GM19099 (cell line): ENCODE results near the gene HPS4.

Source experiments
- POLR2A ChIP-seq: IDR thresholded peaks from 3 replicates; pipeline ENCODE4 v1.6.1; 2011; ENCODE audit warnings: low read depth; ENCODE audit not compliant: insufficient read length; ENCODE audit errors: extremely low read depth

The HPS4 gene

DNA sequence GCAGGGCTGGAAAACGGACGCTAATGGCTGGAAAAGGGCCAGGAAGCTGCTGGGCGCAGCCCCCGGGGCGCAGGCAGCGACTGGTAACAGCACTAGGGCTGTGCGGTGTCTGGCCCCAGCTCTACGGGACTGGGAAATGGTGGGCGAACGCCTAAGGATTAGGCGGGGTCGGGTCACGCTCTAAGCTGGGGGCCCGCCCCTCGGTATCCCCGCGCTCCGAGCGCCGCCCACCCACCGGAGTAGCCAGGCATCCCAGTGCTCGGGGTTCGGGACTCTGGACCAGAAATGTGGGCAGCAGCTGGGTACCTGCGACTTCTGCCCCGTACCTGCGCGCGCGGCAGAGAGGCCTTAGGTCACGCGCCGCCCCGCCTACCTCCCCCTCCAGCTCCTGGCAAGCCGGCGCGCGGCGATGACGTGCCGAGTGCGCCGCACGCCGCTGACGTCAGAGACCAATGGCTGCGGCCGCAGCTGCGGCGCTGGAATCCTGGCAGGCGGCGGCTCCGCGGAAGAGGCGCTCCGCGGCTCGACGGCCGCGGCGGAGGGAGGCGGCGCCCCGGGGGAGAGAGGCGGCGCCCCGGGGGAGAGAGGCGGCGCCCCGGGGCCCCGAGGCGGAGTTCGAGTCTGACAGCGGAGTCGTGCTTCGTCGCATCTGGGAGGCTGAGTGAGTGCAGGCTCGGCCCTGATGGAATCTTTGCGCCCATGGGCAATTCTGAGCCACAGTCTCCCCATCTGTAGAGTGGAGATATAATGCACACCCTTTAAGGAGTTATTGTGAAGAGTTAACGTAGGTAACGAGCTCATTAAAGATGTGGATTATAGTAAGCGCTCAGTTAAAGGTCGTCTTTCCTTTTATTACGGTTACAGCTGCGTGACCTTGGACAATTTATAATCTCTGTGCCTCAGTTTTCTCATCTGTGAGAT, at the start of gene HPS4, which contains the start of gene SRRD:
Gene HPS4, minus strand, starts transcription at position 345 of the 921 bp plus-strand sequence. CDS start 2,021 bp downstream, outside the sequence.
Gene SRRD, plus strand, starts transcription at position 439 of the 921 bp plus-strand sequence. Its CDS starts 14 bp downstream, at position 453.
- peak; percentile 83 for TF ChIP-seq POLR2A

- no peak for TF ChIP-seq POLR2A
Measured at GRCh38 chr22:26529345-26529744, 45.8 kb upstream of the HPS4 start.

DNA sequence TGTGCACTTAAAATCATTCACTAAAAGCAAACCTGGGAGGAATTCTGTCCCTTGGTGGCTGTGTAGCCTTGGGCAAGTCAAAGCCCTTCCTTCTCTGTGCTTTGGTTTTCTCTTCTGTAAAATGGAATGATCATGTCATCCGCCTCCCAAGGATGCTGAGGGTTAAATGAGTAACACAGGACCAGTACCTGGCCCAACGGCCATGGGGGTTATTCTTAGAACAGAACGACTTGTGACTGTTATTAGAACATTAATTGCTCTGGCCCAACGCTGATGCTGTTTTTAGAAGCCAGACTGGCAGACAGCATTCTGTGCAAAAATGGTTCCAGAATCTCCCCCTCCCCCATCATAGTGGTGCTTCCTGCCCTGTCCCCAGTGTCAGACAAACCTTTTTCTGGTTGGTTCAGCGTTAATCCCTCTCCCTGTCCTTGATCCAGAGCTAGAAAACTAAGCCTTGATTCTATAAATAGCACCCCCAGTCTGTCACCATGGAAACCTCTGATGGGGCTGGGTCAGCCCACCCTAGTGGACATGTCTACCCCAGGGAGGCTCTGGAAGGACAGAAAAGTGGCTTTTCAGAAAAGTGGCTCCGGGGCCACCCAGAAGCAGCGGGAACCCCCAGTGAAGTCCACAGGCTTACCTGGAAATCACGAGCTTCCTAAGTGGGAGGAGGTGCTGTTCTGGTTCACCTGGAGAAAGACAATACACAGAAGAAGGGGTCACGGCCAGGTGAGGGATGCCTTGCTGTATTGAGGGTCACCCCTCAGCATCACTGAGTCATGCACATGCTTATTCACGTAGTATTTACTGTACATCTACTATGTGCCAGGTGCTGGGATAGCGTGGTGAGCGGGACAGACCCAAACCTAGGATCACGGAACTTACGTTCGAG, 44.2 kb upstream of the HPS4 start:
- TF ChIP-seq POLR2A, result no peak

GRCh38 chr22:26527167-26527566, 43.6 kb upstream of the HPS4 start:
- no peak for TF ChIP-seq POLR2A

- no peak for TF ChIP-seq POLR2A
Measured at GRCh38 chr22:26525946-26526564, 42.5 kb upstream of the HPS4 start.

- TF ChIP-seq POLR2A, result no peak
Measured at GRCh38 chr22:26524870-26525269, 41.3 kb upstream of the HPS4 start.

- no peak for TF ChIP-seq POLR2A
Measured at GRCh38 chr22:26522592-26522991, 39.0 kb upstream of the HPS4 start.

- TF ChIP-seq POLR2A, result no peak
Measured at GRCh38 chr22:26522012-26522411, 38.4 kb upstream of the HPS4 start.

- TF ChIP-seq POLR2A, result no peak
Measured at GRCh38 chr22:26517429-26517828, 33.8 kb upstream of the HPS4 start.

- no peak for TF ChIP-seq POLR2A
Measured at GRCh38 chr22:26516503-26516902, 32.9 kb upstream of the HPS4 start.

DNA sequence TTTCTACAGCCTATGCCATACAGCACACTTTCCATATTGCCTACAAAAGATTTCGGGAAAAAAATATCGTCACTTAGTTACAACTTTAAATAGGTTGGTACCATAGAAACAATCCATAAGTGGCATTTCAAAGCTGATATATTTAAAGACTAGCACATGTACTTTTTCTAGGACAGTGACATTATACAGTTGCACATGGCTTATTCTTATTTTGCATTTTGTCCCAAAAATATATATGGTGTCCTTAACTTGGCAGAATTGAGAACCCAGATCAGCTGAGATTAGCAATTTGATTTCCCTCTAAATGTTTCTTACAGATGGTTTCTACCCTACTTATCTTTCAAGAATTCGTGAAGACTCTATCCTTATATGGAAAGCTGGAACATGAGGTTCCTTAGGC, 32.3 kb upstream of the HPS4 start:
- TF ChIP-seq POLR2A, result no peak

DNA sequence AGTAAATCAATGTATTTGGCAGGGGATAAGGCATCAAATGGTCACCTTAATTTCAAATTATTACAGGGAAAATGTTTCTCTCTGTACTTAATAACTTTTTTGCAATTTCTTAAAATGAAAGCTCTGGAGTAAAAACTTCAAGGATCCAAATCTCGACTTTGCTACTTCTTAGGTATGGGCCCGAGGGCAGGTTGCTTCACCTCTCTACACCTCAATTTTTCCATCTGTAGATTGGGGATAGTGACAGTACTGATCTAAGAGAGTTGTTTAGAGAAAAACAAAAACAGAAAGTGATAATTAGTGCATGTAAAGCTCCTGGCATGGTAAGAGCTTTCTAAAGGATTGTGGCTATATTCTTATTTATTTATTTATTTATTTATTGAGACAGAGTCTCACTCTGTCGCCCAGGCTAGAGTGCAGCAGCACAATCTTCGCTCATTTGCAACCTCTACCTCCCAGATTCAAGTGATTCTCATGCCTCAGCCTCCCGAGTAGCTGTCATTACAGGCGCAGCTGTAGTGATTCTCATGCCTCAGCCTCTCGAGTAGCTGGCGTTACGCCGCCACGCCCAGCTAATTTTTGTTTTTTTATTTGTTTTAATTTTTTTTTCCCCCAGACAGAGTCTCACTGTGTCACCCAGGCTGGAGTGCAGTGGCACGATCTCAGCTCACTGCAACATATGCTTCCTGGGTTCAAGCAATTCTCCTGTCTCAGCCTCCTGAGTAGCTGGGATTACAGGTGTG, 31.0 kb upstream of the HPS4 start:
- TF ChIP-seq POLR2A, result no peak

- TF ChIP-seq POLR2A, result no peak
Measured at GRCh38 chr22:26513838-26514237, 30.3 kb upstream of the HPS4 start.

DNA sequence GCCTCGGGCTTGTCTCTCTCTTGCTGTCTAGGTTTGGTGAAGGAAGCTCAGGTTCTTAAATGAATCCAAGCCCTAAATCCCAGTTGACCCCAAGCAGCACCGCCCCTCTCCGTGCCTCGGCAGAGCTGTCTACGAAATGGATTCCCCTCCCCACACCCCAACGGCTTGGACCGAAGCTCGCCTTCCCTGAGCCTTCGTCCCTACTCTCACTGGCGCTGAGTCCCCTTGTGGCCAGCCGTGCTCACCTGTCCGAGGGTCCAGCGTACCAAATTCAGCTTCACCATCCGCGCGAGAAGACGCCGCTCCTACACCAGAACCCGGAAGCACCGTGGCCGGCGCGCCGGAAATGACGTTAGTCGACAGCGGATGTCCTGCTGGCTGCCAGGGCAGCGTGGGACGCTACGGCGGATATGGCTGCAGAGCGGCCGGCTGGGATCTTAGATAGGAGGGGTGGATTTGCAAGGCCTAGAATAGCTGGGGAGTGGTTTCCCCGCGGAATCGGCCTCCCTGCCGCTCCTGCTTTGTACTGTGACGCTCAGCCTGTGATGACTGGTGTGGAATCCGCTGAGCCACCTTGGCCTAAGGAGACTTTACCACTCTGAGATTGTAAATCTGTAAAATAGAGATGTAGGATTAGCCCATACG, 28.7 kb upstream of the HPS4 start, which contains the start of gene TFIP11:
Gene TFIP11, minus strand, starts transcription at position 325 of the 645 bp plus-strand sequence. CDS start 2,201 bp downstream, outside the sequence.
- TF ChIP-seq POLR2A, result peak; percentile 91

GRCh38 chr22:26508148-26508547, 24.6 kb upstream of the HPS4 start:
- no peak for TF ChIP-seq POLR2A
